Measurements from ENCODE around the gene NUDT1. TPM values are rescaled to one million over a fixed set of nuclear protein-coding genes. Genes with fewer than 3 reads are reported as not detected.
A peak's percentile ranks its signal among the peaks of the same experiment; 100 is the strongest.

The NUDT1 gene
- total RNA-seq, 1 experiment from 2014 or later = 47.4 TPM

- Histone ChIP-seq H3K4me3 (replicated peaks in 1 of 2; ENCODE audit: low read depth in 1 of 2, low read length in 2 of 2) (peak overlapping the region; percentile 74 to 94), H3K4me1 (ENCODE audit: control insufficient read depth in 1 of 2, insufficient read depth in 2 of 2, low read length in 2 of 2) (peaks cover 9 to 23% of the 10 kb centered on the region in 2 experiments), H4K20me1 (ENCODE audit: insufficient read depth) (no peaks in the 10 kb centered on the region), H3K4me2 (ENCODE audit: low read length) (peak overlapping the region; percentile 83), H3K27ac (ENCODE audit: low read depth, low read length) (peak overlapping the region; percentile 85), H3K36me3 (ENCODE audit: control insufficient read depth in 1 of 2, insufficient read depth in 2 of 2, low read length in 2 of 2) (peaks cover 9 to 17% of the 10 kb centered on the region in 2 experiments), H3K9me3 (ENCODE audit: control insufficient read depth in 1 of 2, insufficient read depth in 1 of 2, low read depth in 1 of 2, low read length in 2 of 2) (no peaks in the 10 kb centered on the region), H3K27me3 (ENCODE audit: insufficient read depth, low read length) (no peaks in the 10 kb centered on the region), H3K9ac (ENCODE audit: low read length) (peak overlapping the region; percentile 91), H3K79me2 (ENCODE audit: insufficient read depth, low read length) (peaks cover 58% of the 10 kb centered on the region), H3K9me2 (ENCODE audit: insufficient read depth) (no peaks in the 10 kb centered on the region), H2AFZ (ENCODE audit: low read depth, low read length, poor library complexity, severe bottlenecking) (no peak overlapping the region)
- POLR2A ChIA-PET = no interaction called here
- DNase-seq (ENCODE audit: low read depth, low spot score) = no peak
- ATAC-seq = peak; percentile 68
- CTCF ChIA-PET = no interaction called here
- 0 out of 2 replicates have a peak, but pooled peaks have one; percentile 10 for TF ChIP-seq POLR2AphosphoS5 (IDR thresholded peaks at IDR 0.05; ENCODE audit: low read depth, low read length)
- no peak for TF ChIP-seq ZFX (IDR thresholded peaks at IDR 0.05)
- TF ChIP-seq SRF (IDR thresholded peaks at IDR 0.05; ENCODE audit: low read depth) = no peak
- TF ChIP-seq CBX3 (IDR thresholded peaks at IDR 0.05; ENCODE audit: low read depth) = no peak
- TF ChIP-seq SP1 (IDR thresholded peaks at IDR 0.05; ENCODE audit: low read depth) = no peak
- RAD21 ChIA-PET (ENCODE audit: low non-redundant PET in 1 of 2, low total read pairs in 2 of 2, uncharacterized antibody in 2 of 2, unreplicated experiment in 2 of 2) = no interaction called here
- BruUV-seq (replicated peaks) = TSS peak; percentile 75
- intact Hi-C loops (cut with micrococcal nuclease) = no loop called here
Observed at GRCh38 chr7:2242541-2243429, 759 bp downstream of the NUDT1 start.

GRCh38 chr7:2243458-2243857 is 1.4 kb downstream of the NUDT1 start:
- H3K27me3 ChIP-seq (ENCODE audit: insufficient read depth, low read length) = no peaks in the 10 kb centered on the region
- ChIA-PET RAD21 (ENCODE audit: low non-redundant PET in 1 of 2, low total read pairs in 2 of 2, uncharacterized antibody in 2 of 2, unreplicated experiment in 2 of 2) (no interaction called here), POLR2A (no interaction called here), CTCF (no interaction called here)
- H3K9me2 ChIP-seq (ENCODE audit: insufficient read depth) = no peaks in the 10 kb centered on the region
- peak overlapping the region; percentile 91 for H3K9ac ChIP-seq (ENCODE audit: low read length)
- H3K27ac ChIP-seq (ENCODE audit: low read depth, low read length) = peak overlapping the region; percentile 85
- H3K79me2 ChIP-seq (ENCODE audit: insufficient read depth, low read length) = peaks cover 51% of the 10 kb centered on the region
- H4K20me1 ChIP-seq (ENCODE audit: insufficient read depth) = no peaks in the 10 kb centered on the region
- H3K4me2 ChIP-seq (ENCODE audit: low read length) = peak overlapping the region; percentile 83
- peak overlapping the region; percentile 74 to 94 for H3K4me3 ChIP-seq (replicated peaks in 1 of 2; ENCODE audit: low read depth in 1 of 2, low read length in 2 of 2)
- intact Hi-C loops (cut with micrococcal nuclease) = no loop called here
- ATAC-seq = no peak
- H3K9me3 ChIP-seq (ENCODE audit: control insufficient read depth in 1 of 2, insufficient read depth in 1 of 2, low read depth in 1 of 2, low read length in 2 of 2) = no peaks in the 10 kb centered on the region
- DNase-seq (ENCODE audit: low read depth, low spot score) = no peak
- BruUV-seq (replicated peaks) = no TSS peak
- no peak overlapping the region for H2AFZ ChIP-seq (ENCODE audit: low read depth, low read length, poor library complexity, severe bottlenecking)
- peaks cover 9 to 23% of the 10 kb centered on the region in 2 experiments for H3K4me1 ChIP-seq (ENCODE audit: control insufficient read depth in 1 of 2, insufficient read depth in 2 of 2, low read length in 2 of 2)
- H3K36me3 ChIP-seq (ENCODE audit: control insufficient read depth in 1 of 2, insufficient read depth in 2 of 2, low read length in 2 of 2) = peaks cover 3 to 10% of the 10 kb centered on the region in 2 experiments
- TF ChIP-seq ATF3 (IDR thresholded peaks at IDR 0.05) = no peak
- TF ChIP-seq CEBPB (IDR thresholded peaks at IDR 0.05; ENCODE audit: low read depth) = no peak
- no peak for TF ChIP-seq SP1 (IDR thresholded peaks at IDR 0.05; ENCODE audit: low read depth)
- no peak for TF ChIP-seq ZBTB33 (IDR thresholded peaks at IDR 0.05; ENCODE audit: extremely low read depth, insufficient replicate concordance, low read length)
- no peak for TF ChIP-seq ZNF274 (IDR thresholded peaks at IDR 0.05; ENCODE audit: low read depth, low read length)
- no peak for TF ChIP-seq CTCF (IDR thresholded peaks at IDR 0.05 in 2 of 3, conservative IDR thresholded peaks at IDR 0.05 in 1 of 3; ENCODE audit: borderline replicate concordance in 1 of 3, insufficient read depth in 1 of 3, low read depth in 2 of 3, low read length in 2 of 3)
- TF ChIP-seq JUND (IDR thresholded peaks at IDR 0.05) = no peak
- no peak for TF ChIP-seq ZFX (IDR thresholded peaks at IDR 0.05)
- no peak for TF ChIP-seq FOSL1 (IDR thresholded peaks at IDR 0.05; ENCODE audit: low read depth)
